NCI-H460 (cell line): ENCODE results near the gene CDYL. TPM values are rescaled to one million over a fixed set of nuclear protein-coding genes. Genes with fewer than 3 reads are reported as not detected.
"Not testable (repeated sequence)": the region's sequence is repeated elsewhere in the genome, so short reads cannot be mapped to it uniquely, and the experiment has no call there.

ENCODE experiments used
- DNase-seq: peaks from one replicate; pipeline ENCODE4 v3.0.0-alpha.2; 2016; ENCODE audit warnings: low read depth; ENCODE audit errors: extremely low read depth
- total RNA-seq: library from RNA; depleted of rRNA; stranded (reverse); fragments of >200 nt; shearing (Covaris generic); gene quantifications from 2 replicates; pipeline ENCODE4 v1.2.3, GENCODE V29; 2014

The CDYL gene
- total RNA-seq, 1 experiment from 2014 or later: 19.7 TPM

DNA sequence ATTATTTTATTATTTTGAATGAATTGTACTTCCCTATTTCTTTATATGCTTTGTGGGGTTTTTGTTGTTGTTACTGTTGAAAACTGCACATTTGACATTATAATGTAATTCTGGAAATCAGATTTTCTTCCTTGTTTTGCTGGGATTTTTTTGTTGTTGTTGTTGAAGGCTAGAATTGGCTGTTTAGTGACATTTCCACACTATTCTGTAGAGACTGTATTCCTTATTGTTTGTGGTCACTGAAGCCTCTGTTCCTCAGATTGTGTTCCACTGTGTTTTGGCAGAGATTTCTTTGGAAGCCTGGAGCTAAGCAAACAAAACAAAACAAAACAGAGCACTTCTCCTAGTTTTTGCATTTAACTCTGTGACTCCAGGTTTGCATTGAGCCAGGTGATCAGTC, 52.9 kb downstream of the CDYL start:
- DNase-seq: no peak

- not testable (repeated sequence) for DNase-seq
These were observed 59.3 kb downstream of the CDYL start for GRCh38 chr6:4835540-4835939.

GRCh38 chr6:4840169-4840568, 64.0 kb downstream of the CDYL start:
- no peak for DNase-seq

- no peak for DNase-seq
These were observed 67.9 kb downstream of the CDYL start for GRCh38 chr6:4844108-4844507.

DNA sequence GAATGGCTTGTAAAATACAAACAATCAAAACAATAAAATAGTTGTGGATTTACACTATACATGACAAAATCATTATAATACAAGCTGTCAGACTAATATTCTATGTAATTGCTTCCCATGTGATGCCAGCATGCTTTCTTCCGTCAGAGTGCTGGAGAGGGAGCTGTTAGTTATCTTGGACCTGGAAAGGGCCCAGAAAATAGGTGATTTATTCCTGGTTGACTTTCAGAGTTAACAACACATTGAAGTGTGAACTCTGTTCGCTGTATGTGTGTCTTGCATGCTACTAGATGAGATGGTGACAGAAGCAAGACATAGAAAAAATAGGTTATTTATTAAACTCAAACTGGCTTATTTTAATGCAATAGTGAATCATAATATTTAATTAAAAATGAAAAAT, 70.2 kb downstream of the CDYL start:
- no peak for DNase-seq

- no peak for DNase-seq
These were observed 72.3 kb downstream of the CDYL start for GRCh38 chr6:4848382-4849068.

- DNase-seq: no peak
These were observed 73.2 kb downstream of the CDYL start for GRCh38 chr6:4849226-4850022.

- DNase-seq: no peak
These were observed 74.8 kb downstream of the CDYL start for GRCh38 chr6:4851035-4851434.

GRCh38 chr6:4852186-4852585, 76.0 kb downstream of the CDYL start:
- not testable (repeated sequence) for DNase-seq

DNA sequence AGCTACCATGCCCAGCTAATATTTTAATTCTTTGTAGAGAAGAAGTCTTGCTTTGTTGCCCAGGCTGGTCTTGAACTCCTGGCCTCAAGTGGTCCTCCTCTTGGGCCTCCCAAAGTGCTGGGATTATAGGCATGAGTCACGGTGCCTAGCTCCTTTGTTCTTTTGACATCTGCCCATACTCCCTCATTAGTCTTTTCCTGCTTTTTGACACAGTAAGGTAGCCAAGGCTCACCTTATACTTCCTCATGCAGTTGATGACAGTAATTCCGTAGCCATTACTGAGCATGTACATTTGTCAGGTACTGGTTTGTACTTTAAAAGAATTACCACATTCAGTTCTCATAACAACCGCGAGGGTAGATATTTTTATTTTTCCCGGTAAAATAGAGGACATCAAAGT, 76.7 kb downstream of the CDYL start:
- no peak for DNase-seq

DNA sequence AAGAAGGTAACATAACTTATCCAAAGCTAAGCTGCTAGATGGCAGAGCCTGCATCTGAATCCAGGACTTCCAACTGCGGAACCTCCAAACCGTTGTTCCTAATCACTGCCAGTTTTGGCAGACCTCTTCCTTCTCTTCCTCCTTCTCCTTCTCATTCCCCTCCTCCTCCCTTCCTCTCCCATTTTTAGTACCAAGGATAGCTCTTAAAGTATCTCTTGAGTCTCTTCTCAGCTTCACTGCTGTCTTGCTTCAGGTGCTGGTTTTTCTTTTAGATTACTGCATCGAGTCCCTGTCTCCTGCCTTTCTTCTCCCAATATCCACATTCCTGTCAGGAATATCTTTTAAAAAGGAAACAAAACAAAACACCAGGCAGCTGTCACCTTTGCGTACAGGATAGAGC, 77.1 kb downstream of the CDYL start:
- no peak for DNase-seq

GRCh38 chr6:4853782-4854511, 77.7 kb downstream of the CDYL start:
- no peak for DNase-seq

GRCh38 chr6:4856785-4857184, 80.6 kb downstream of the CDYL start:
- DNase-seq: no peak

GRCh38 chr6:4858194-4859015, 82.2 kb downstream of the CDYL start:
- no peak for DNase-seq

DNA sequence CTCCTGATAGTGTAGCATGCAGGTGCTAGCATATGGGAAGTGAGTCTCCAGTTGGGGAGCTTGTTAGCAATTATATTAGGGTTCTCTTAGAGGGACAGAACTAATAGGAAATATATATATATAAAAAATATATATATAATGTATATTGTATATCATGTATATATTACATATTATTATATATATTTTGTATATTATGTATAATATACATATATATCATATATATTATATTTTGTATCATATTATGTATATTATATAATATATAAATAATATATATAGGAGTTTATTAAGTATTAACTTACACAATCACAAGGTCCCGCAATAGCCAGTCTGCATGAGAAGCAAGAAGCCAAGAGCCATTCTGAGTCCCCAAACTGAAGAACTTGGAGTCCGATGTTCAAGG, 84.2 kb downstream of the CDYL start:
- no peak for DNase-seq

- DNase-seq: no peak
These were observed 85.4 kb downstream of the CDYL start for GRCh38 chr6:4861564-4861963.

DNA sequence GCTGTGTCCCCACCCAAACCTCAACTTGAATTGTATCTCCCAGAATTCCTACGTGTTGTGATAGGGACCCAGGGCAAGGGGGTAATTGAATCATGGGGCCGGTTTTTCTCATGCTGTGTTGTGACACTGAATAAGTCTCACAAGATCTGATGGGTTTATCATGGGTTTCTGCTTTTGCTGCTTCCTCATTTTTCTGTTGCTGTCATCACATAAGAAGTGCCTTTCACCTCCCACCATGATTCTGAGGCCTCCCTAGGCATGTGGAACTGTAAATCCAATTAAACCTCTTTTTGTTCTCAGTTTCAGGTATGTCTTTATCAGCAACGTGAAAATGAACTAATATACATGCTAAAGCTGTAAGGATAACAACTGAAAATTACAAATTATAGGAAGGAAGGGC, 88.3 kb downstream of the CDYL start:
- DNase-seq: no peak

DNA sequence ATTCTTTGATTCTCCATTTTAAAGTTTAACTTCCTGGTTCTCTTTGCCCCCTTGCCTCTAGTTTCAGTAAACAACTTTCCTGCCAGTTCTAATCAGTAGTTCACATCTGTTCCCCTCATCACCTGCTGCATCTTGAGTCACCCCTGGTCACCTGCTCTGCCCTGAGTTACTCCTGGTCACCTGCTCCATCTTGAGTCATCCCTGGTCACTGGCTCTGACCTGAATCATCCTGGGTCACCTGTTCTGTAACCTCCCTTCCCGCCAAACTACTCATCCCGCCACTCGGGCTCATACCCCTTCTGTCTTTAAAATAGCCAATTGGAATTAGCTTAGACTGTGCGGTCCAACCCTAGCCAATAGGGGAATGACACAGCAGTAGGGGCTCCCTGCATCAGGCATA, 88.8 kb downstream of the CDYL start:
- not testable (repeated sequence) for DNase-seq

- no peak for DNase-seq
These were observed 94.8 kb downstream of the CDYL start for GRCh38 chr6:4870821-4871494.

DNA sequence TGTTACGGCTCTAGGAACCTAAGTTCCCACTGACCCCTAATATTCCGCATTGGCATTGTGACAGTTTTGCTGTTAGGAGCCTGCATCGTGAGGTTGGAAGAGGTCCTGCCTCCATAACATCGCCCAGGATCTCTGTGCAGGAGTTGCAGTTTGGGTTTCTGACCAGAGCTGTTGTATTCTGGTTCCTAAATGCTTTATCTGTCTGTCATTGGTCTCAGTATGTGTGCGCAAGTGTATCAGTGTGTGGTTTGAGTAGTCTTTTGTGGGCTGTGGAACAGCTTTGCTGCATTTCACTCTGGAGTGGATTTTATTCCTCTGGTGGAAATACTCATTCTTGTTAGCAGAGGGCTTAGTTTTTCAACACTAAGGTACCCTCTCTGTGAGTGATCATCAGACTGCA, 95.6 kb downstream of the CDYL start:
- no peak for DNase-seq
